ENCODE results near the gene CWF19L2. TPM values are rescaled to one million over a fixed set of nuclear protein-coding genes. Genes with fewer than 3 reads are reported as not detected.

The CWF19L2 gene
- total and polyA plus RNA-seq, 4 experiments from 2014 or later: 3.8 to 38.8 (median 22.6) TPM

- Histone ChIP-seq H3K36me3 (ENCODE audit: insufficient read depth, low read length) (peaks cover 3% of the 10 kb centered on the region), H3K27me3 (ENCODE audit: insufficient read depth, low read length) (no peaks in the 10 kb centered on the region), H3K27ac (ENCODE audit: low read depth, low read length) (no peak overlapping the region), H3K9me3 (ENCODE audit: control insufficient read depth in 1 of 2, low read length in 2 of 2) (no peaks in the 10 kb centered on the region), H3K4me1 (ENCODE audit: insufficient read depth, low read length) (no peaks in the 10 kb centered on the region), H3K4me3 (ENCODE audit: low read length in 2 of 2) (no peak overlapping the region)
- Mint-ChIP-seq H3K9me3 (peaks cover 0 to 22% (median 18%) of the 10 kb centered on the region in 8 donors), H3K36me3 (peaks cover 51 to 60% of the 10 kb centered on the region in 2 donors), H3K27me3 (no peaks in the 10 kb centered on the region), H3K27ac (no peak overlapping the region), H3K4me1 (no peaks in the 10 kb centered on the region), H3K4me3 (no peak overlapping the region)
- POLR2A ChIA-PET (ENCODE audit: partially characterized antibody): no interaction called here
- CTCF ChIA-PET (ENCODE audit: partially characterized antibody): no interaction called here
- intact Hi-C loops (cut with micrococcal nuclease): no loop called here
- no peak for DNase-seq
Measured at GRCh38 chr11:107316426-107316825, 141.2 kb downstream of the CWF19L2 start.

GRCh38 chr11:107307991-107308390 lies 149.6 kb downstream of the CWF19L2 start:
- H3K4me1 ChIP-seq (ENCODE audit: insufficient read depth, low read length): no peaks in the 10 kb centered on the region
- CTCF ChIA-PET (ENCODE audit: partially characterized antibody): no interaction called here
- no peaks in the 10 kb centered on the region for H3K9me3 ChIP-seq (ENCODE audit: control insufficient read depth in 1 of 2, low read length in 2 of 2)
- no peak overlapping the region for H3K4me3 ChIP-seq (ENCODE audit: low read length in 2 of 2)
- Mint-ChIP-seq H3K27ac (no peak overlapping the region), H3K36me3 (peaks cover 66 to 68% of the 10 kb centered on the region in 2 donors), H3K27me3 (no peaks in the 10 kb centered on the region), H3K9me3 (peaks cover 0 to 2% (median 0%) of the 10 kb centered on the region in 8 donors), H3K4me3 (no peak overlapping the region), H3K4me1 (no peaks in the 10 kb centered on the region)
- intact Hi-C loops (cut with micrococcal nuclease): no loop called here
- H3K27ac ChIP-seq (ENCODE audit: low read depth, low read length): no peak overlapping the region
- no peak for DNase-seq
- no peaks in the 10 kb centered on the region for H3K36me3 ChIP-seq (ENCODE audit: insufficient read depth, low read length)
- POLR2A ChIA-PET (ENCODE audit: partially characterized antibody): no interaction called here
- H3K27me3 ChIP-seq (ENCODE audit: insufficient read depth, low read length): no peaks in the 10 kb centered on the region

GRCh38 chr11:107301878-107302277 lies 155.7 kb downstream of the CWF19L2 start:
- H3K9me3 Mint-ChIP-seq: peaks cover 0 to 24% (median 15%) of the 10 kb centered on the region in 8 donors
- intact Hi-C loops (cut with micrococcal nuclease): no loop called here
- POLR2A ChIA-PET (ENCODE audit: partially characterized antibody): no interaction called here

GRCh38 chr11:107293677-107294344 lies 163.8 kb downstream of the CWF19L2 start:
- no peaks in the 10 kb centered on the region for H3K9me3 ChIP-seq (ENCODE audit: control insufficient read depth in 1 of 2, low read length in 2 of 2)
- Mint-ChIP-seq H3K4me3 (peak overlapping the region in 1 of 8 donors; percentile 25), H3K36me3 (peaks cover 52 to 58% of the 10 kb centered on the region in 2 donors), H3K4me1 (no peaks in the 10 kb centered on the region), H3K27me3 (no peaks in the 10 kb centered on the region), H3K9me3 (peaks cover 5 to 39% (median 30%) of the 10 kb centered on the region in 8 donors), H3K27ac (no peak overlapping the region)
- ChIA-PET POLR2A (ENCODE audit: partially characterized antibody) (no interaction called here), CTCF (ENCODE audit: partially characterized antibody) (no interaction called here)
- no peaks in the 10 kb centered on the region for H3K27me3 ChIP-seq (ENCODE audit: insufficient read depth, low read length)
- no peaks in the 10 kb centered on the region for H3K4me1 ChIP-seq (ENCODE audit: insufficient read depth, low read length)
- H3K4me3 ChIP-seq (ENCODE audit: low read length in 2 of 2): no peak overlapping the region
- no peaks in the 10 kb centered on the region for H3K36me3 ChIP-seq (ENCODE audit: insufficient read depth, low read length)
- intact Hi-C loops (cut with micrococcal nuclease): no loop called here
- no peak overlapping the region for H3K27ac ChIP-seq (ENCODE audit: low read depth, low read length)
- DNase-seq: no peak

More at GRCh38 chr11:107301878-107302277, 155.7 kb downstream of the CWF19L2 start:
- no peaks in the 10 kb centered on the region for H3K4me1 ChIP-seq (ENCODE audit: insufficient read depth, low read length)
- no peaks in the 10 kb centered on the region for H3K27me3 ChIP-seq (ENCODE audit: insufficient read depth, low read length)
- peaks cover 68 to 82% of the 10 kb centered on the region in 2 donors for H3K36me3 Mint-ChIP-seq
- no peaks in the 10 kb centered on the region for H3K9me3 ChIP-seq (ENCODE audit: control insufficient read depth in 1 of 2, low read length in 2 of 2)
- no peak overlapping the region for H3K4me3 ChIP-seq (ENCODE audit: low read length in 2 of 2)
- no peaks in the 10 kb centered on the region for H3K36me3 ChIP-seq (ENCODE audit: insufficient read depth, low read length)
- no peak for DNase-seq
- no peak overlapping the region for H3K27ac Mint-ChIP-seq
- no peaks in the 10 kb centered on the region for H3K27me3 Mint-ChIP-seq
- no peaks in the 10 kb centered on the region for H3K4me1 Mint-ChIP-seq
- H3K4me3 Mint-ChIP-seq: no peak overlapping the region
- no peak overlapping the region for H3K27ac ChIP-seq (ENCODE audit: low read depth, low read length)
- CTCF ChIA-PET (ENCODE audit: partially characterized antibody): no interaction called here

DNA sequence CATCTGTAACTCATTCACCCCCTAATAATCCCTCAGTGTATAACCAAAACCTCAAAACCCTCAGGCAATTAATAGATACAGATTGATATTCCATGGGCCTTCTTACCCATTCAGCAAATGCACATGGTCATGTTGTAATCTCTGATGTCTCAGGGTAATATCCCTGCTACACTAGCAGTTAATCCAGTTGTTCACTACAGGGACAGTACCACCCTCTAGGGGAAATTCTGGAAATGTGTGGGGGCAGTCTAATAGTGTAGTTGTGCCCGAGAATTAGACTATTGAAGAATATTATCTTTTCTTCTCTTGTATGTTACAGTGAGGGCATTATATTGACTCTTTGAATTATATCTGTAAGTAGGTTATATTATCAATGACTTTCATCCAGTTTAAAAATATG lies 175.4 kb downstream of the CWF19L2 start:
- Mint-ChIP-seq H3K4me3 (no peak overlapping the region), H3K27ac (no peak overlapping the region), H3K27me3 (no peaks in the 10 kb centered on the region), H3K4me1 (no peaks in the 10 kb centered on the region), H3K9me3 (peaks cover 0 to 44% (median 31%) of the 10 kb centered on the region in 8 donors), H3K36me3 (peaks cover 2 to 5% of the 10 kb centered on the region in 2 donors)
- ChIA-PET POLR2A (ENCODE audit: partially characterized antibody) (no interaction called here), CTCF (ENCODE audit: partially characterized antibody) (no interaction called here)
- H3K9me3 ChIP-seq (ENCODE audit: control insufficient read depth in 1 of 2, low read length in 2 of 2): no peaks in the 10 kb centered on the region
- no peak overlapping the region for H3K4me3 ChIP-seq (ENCODE audit: low read length in 2 of 2)
- intact Hi-C loops (cut with micrococcal nuclease): no loop called here
- DNase-seq: no peak
- H3K27ac ChIP-seq (ENCODE audit: low read depth, low read length): no peak overlapping the region
- H3K36me3 ChIP-seq (ENCODE audit: insufficient read depth, low read length): no peaks in the 10 kb centered on the region
- H3K27me3 ChIP-seq (ENCODE audit: insufficient read depth, low read length): no peaks in the 10 kb centered on the region
- no peaks in the 10 kb centered on the region for H3K4me1 ChIP-seq (ENCODE audit: insufficient read depth, low read length)

Other genes with a start within 250 kb of the CWF19L2 start
- 10 to 100 TPM; 14.6 to 15.2 TPM for gene ALKBH8, start 107.9 kb upstream of the CWF19L2 start, total RNA-seq
- gene ALKBH8, start 107.9 kb upstream of the CWF19L2 start, polyA plus RNA-seq: 10 to 100 TPM in 1 of 2 donors, 1 to 10 TPM in 1; 3.5 to 11.9 TPM
- not detected for gene ELMOD1, start 133.3 kb upstream of the CWF19L2 start, total RNA-seq
- gene ELMOD1, start 133.3 kb upstream of the CWF19L2 start, polyA plus RNA-seq: not detected

All from CD4-positive, alpha-beta memory T cell (primary cell).